Smooth muscle cell of the brain vasculature (primary cell): ENCODE measurements around the gene NECTIN2.
"Not testable (repeated sequence)": the region's sequence is repeated elsewhere in the genome, so short reads cannot be mapped to it uniquely, and the experiment has no call there.

Source experiments
- DNase-seq: peaks from one replicate; pipeline ENCODE4 v3.0.0-alpha.2; 2012; ENCODE audit warnings: low read depth, low spot score

Gene NECTIN2

DNA sequence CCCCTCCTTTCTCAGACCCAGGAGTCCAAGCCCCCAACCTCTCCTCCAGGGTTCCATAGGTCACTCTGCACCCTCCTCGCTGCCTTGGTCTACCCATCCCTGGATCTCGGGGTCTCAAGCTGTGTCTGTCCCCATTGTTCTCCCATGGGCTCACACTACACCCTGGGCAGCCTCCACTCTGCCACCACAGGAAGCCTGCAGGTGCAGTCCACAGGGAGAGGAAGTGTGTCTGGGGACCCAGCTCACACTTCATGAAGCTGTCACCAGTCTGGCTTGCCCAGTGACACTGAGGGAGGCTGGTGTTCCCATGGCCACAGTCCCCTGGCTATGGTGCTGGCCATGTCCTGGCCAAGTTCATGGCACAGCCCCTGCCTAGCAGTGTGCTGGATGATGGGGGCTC is 5.3 kb downstream of the NECTIN2 start:
- DNase-seq, result no peak

DNA sequence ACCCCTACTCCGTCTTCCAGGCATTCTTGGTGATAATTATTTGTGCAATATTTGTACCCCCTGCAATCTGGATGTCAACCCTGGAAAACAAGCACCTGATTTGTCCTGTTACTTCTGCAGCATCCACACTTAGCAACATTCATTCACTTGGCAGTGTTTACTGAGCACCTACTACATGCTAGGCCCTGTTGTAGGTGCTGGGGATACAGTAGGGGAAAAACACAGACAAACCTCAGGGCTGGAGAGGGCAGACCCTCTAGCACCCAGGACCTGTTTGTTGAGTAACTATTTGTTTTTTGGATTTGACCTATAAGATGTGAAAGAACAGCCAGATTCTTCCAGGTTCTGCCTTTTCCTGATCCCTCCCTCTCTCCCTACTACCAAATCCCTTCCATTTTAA is 9.5 kb downstream of the NECTIN2 start:
- no peak for DNase-seq

DNA sequence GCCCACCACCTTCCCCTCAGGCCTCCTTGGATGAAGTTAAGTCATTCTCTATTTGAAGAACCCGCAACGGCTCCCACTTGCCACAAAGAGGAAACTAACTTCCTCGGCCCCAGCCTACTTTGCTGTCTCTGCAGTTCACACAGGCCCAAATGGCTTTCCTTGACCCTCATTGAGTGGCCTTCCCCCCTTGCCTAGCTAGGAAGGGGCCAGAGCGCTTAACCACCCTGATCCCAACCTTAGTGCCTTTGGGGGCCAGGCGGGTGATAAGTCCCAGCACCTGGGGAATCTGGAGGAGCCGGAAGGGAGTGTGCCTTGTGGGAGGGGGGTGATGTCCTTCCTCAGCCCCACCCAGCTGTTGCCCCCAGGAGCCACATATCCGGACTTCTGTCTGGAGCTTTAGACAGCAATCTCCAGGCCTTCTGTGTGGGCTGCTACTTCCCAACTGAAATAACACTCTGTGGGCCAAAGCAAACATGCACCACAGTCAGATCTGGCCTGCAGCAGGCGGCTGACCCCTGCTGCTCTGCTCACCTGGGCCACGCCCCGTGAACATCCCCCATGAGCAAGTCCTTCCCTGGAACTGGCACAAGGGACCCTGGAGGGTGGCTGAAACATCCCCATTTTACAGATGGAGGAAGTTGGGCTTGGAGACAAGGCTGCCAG is 10.5 kb downstream of the NECTIN2 start:
- DNase-seq, result no peak

DNA sequence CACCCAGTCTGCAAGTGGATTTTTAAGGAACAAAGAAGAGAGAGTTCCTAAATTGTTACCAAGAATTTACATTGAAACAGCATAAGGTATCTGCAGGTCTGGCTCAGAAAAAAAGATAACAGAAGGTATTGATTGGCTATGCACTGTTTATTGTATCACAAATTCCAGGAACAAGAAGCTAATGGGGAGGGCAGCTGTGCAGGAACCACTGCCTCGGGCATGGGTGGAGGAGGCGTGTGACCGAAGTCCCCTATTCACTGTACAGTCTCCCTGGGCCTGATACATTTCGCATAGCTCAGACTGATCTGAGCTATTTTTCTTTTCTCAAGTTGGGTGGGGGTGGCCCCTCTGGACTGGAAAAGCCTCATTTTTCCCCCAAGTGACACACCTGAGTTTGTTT is 11.7 kb downstream of the NECTIN2 start:
- DNase-seq, result no peak

DNA sequence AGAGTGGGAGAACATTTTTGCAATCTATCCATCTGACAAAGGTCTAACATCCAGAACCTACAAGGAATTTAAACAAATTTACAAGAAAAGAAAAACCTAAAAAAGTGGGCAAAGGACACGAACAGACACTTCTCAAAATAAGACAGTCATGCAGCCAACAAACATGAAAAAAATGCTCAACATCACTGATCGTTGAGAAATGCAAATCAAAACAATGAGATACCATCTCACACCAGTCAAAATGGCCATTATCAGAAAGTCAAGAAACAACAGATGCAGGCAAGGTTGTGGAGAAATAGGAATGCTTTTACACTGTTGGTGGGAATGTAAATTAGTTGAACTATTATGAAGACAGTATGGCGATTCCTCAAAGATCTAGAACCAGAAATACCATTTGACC is 15.5 kb downstream of the NECTIN2 start:
- not testable (repeated sequence) for DNase-seq

DNA sequence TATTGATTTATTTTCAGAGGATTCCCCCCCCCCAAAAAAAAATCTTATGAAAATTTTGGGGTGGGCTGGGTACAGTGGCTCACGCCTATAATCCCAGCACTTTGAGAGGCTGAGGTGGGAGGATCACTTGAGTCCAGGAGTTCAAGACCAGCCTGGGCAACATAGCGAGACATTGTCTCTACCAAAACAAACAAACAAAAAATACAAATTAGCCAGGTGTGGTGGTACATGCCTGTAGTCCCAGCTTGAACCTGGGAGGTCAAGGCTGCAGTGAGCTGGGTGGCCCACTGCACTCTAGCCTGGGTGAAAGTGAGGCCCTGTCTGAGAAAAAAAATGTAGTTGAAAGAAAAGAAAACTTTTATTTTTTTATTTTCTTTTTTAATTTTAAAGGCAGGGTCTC is 17.9 kb downstream of the NECTIN2 start:
- no peak for DNase-seq

DNA sequence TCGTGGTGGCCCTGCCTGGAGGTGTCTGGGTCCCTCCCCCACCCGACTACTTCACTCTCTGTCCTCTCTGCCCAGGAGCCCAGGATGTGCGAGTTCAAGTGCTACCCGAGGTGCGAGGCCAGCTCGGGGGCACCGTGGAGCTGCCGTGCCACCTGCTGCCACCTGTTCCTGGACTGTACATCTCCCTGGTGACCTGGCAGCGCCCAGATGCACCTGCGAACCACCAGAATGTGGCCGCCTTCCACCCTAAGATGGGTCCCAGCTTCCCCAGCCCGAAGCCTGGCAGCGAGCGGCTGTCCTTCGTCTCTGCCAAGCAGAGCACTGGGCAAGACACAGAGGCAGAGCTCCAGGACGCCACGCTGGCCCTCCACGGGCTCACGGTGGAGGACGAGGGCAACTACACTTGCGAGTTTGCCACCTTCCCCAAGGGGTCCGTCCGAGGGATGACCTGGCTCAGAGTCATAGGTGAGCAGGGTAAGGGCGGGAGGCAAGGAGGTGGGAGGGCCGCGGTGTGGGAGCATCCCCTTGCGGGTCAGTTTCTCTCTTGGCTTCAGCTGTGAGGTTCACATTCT is 19.2 kb downstream of the NECTIN2 start:
- DNase-seq, result no peak

DNA sequence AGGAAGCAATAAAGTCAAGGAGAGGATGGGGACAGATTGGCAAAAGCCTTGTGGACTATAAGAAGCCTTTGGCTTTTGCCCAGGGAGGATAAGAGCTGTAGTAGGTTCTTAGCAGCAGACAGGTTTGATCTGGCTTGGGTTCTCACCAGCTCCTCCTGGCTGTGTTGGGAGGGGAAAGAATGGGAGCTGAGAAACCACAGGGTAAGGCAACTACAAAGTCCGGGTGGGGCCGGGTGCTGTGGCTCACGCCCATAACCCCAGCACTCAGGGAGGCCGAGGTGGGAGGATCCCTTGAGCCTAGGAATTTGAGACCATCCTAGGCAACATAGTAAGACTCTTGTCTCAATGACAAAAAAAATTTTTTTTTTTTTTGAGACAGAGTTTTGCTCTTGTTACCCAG is 20.6 kb downstream of the NECTIN2 start:
- no peak for DNase-seq

DNA sequence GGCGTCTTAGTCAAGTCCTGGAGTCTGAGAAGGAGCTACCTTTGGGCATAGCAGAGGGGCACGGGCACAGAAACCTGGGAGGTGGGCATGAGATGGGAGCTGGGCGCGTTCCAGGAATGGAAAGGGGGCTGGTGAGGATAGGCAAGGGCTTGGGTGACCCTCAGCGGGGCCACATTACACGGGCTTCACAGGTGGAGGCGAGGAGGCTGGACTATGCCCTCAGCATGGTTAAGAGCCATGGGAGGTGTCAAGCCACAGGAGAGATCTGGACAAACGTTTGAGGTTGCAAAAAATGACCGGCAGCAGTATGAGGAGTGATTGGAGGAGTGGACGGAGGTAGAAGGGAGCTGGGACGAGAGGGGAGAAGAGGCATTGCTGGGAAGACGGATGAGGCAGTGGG is 21.5 kb downstream of the NECTIN2 start:
- no peak for DNase-seq

DNA sequence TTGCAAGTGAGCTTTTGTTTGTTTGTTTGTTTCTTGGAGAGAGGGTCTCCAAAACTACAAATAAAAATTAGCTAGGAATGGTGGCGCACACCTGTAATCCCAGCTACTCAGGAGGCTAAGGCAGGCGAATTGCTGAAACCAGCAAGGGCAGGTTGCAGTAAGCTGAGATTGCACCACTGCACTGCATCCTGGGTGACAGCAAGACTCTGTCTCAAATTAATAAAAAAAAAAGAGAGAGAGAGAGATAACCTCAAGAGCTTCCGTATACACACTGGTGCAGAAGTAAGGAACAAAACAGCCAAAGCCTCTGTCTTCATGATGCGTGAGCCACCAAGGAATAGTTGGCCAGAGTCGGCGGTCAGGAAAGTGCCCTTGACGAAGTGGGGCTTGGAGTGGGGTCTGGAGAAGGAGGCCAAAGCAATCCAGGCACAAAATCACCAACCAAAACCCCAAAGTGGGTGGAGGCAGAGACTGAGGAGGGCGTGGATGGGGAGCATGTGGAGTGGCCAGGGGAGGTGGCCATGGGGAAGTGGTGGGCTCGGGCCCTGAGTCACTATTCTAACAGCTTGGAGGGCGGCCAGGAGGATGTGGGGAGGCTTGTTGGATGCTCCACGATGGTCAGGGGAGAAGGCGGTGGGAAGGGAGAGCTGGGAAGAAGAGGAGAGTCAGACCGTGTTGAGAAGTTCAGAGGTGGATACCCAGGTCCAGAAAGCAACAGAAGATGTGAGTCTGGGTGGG is 23.8 kb downstream of the NECTIN2 start:
- DNase-seq, result no peak

DNA sequence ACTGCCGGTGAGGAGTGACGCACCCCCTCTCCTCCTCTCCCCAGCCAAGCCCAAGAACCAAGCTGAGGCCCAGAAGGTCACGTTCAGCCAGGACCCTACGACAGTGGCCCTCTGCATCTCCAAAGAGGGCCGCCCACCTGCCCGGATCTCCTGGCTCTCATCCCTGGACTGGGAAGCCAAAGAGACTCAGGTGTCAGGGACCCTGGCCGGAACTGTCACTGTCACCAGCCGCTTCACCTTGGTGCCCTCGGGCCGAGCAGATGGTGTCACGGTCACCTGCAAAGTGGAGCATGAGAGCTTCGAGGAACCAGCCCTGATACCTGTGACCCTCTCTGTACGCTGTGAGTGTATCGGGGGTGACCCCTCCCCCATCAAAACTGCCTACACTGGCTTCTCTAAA is 25.7 kb downstream of the NECTIN2 start:
- DNase-seq, result no peak

DNA sequence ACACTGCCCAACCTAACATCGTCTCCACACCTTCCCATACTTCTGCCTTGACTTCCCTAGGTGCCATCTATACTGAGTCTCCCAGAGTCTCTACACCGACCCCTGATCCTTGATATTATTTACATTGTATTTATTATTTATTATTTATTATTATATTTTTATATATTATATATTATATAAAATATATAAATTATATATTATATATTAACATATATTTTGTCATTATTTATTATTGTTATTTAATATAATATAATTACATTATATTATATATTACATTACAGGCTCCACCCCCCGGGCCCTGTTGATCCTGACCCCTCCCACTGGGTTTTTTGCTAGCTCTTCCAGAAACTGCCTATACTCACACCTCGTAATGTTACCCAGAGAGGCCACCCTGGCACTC is 26.6 kb downstream of the NECTIN2 start:
- no peak for DNase-seq

DNA sequence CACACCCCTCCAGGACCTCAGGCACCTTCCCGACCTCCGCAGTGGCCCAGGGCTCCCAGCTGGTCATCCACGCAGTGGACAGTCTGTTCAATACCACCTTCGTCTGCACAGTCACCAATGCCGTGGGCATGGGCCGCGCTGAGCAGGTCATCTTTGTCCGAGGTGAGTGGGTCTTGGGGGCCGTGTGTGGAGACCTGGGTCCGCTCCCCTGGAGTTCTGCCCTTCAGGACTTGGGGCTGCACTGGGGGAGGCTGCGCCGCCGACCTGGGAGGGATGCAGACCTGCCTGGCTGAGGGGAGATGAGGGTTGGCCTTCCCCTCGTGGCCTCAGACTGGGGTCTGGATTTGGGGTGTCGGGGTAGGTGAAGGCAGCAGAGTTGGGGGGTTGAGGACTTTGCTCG is 28.2 kb downstream of the NECTIN2 start:
- no peak for DNase-seq

DNA sequence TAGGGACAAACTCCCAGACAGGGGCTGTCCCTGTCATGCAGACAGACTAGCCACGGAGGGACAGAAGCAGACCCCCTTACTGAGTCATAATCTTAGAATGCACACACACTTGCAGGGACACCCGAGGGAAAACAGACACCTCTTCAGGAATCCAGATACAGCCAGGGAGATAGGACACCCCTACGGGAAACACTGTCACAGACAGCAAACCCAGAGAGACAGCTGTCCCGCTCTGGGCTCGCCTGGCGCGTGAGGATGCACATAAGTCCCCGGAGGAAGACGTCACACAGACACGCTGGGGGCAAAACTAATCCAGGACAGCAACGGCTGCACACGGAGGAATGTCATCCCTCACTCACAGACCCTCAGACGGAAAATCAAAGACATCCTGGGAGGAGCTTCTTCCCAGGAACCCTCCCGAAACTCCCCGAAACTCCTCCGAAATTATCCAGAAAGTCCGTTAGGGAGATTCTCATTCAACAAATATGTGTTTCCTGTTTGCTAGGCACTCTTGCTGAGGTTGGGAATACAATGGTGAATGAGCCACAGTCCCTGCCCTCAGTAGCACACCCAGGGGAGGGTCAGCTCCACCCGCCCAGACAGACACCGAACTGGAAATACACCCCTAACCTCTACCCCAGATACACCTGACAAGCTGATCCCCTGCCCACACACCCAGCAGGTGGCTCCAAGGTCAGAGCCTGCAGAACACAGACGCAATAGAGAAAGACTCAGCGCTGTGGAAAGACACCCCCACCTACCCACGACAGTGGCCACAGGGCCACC is 29.8 kb downstream of the NECTIN2 start:
- DNase-seq, result no peak

DNA sequence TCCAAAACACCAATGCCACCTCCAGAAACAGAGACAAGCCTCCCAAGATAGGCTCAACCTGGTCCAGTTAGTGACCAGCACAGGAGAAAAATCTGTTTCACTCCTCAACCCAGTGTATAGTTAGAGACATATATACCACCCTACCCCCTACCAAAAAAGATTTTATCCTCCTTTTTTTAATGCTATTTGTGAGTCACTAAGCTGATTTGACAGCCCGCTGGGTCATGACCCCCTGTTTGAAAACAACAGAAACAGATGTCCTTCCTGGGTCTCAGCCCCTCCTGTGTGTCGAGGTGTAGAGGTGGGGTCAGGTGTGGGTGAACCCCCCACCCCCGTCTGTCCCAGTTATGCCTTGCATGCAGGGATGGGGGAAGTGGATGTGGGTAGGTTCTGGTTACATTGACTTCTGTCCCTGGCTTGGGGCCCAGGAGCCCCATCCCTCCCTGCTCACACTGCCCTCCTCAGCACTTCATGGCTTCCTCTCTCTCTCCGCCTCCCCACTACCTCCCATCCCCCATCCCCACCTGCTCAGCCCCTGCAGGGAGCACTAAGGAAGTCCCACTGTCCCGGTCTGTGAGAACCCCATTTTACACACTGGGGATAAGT is 30.9 kb downstream of the NECTIN2 start:
- DNase-seq, result no peak

DNA sequence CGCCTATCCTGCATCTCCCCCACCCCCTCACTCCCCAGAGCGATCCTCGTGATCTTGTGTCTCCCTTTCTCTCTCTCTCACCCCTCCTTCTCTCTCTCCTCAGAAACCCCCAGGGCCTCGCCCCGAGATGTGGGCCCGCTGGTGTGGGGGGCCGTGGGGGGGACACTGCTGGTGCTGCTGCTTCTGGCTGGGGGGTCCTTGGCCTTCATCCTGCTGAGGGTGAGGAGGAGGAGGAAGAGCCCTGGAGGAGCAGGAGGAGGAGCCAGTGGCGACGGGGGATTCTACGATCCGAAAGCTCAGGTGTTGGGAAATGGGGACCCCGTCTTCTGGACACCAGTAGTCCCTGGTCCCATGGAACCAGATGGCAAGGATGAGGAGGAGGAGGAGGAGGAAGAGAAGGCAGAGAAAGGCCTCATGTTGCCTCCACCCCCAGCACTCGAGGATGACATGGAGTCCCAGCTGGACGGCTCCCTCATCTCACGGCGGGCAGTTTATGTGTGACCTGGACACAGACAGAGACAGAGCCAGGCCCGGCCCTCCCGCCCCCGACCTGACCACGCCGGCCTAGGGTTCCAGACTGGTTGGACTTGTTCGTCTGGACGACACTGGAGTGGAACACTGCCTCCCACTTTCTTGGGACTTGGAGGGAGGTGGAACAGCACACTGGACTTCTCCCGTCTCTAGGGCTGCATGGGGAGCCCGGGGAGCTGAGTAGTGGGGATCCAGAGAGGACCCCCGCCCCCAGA is 32.2 kb downstream of the NECTIN2 start:
- DNase-seq, result no peak

DNA sequence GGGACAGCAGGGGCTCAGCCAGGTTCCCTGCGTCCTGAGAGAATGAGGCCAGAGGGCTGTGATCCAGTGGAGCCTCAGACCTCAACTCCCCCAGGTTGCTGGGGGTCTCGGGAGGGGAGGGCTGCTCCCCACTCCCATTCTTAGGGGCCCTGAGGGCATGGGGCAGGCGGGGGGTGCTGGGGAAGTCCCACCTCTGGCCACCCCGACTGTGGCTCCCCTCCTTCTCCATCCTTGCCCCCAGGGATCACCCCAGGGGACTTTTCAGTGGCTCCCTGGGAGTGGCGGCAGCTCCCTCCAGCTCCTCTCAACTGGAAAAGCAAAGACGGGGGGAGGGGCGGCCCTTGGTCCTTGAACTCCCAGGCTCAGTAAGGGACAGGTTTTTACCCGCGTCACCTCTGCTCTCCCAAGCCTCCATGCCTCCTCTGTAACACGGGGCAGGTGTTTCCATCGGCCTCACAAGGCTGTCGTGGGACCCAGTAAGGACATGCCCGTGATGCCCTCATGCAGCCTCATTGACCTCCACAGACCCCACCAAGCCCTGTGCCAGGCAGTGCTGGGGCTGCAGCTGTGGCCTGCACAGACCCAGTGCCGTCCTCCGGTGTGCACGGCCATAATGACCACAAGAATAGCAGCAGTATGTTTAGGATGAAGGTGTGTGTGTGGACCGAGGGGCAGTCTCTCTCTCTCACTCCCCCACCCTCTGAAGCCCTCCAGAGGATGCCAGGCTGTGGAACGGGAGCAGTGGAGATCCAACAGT is 33.4 kb downstream of the NECTIN2 start:
- no peak for DNase-seq

DNA sequence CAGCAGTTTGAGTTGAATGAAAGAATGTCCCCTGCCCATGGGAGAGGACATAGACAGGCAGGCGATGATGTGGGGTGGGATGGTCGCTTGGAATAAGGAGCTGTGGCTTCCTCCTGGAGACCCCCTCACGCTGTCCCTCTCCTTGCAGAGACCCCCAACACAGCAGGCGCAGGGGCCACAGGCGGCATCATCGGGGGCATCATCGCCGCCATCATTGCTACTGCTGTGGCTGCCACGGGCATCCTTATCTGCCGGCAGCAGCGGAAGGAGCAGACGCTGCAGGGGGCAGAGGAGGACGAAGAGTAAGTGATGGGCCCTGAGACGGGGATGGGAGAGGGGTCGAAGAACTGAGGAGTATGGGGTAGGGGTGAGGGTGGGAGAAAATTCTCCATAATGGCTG is 36.0 kb downstream of the NECTIN2 start:
- DNase-seq, result no peak

DNA sequence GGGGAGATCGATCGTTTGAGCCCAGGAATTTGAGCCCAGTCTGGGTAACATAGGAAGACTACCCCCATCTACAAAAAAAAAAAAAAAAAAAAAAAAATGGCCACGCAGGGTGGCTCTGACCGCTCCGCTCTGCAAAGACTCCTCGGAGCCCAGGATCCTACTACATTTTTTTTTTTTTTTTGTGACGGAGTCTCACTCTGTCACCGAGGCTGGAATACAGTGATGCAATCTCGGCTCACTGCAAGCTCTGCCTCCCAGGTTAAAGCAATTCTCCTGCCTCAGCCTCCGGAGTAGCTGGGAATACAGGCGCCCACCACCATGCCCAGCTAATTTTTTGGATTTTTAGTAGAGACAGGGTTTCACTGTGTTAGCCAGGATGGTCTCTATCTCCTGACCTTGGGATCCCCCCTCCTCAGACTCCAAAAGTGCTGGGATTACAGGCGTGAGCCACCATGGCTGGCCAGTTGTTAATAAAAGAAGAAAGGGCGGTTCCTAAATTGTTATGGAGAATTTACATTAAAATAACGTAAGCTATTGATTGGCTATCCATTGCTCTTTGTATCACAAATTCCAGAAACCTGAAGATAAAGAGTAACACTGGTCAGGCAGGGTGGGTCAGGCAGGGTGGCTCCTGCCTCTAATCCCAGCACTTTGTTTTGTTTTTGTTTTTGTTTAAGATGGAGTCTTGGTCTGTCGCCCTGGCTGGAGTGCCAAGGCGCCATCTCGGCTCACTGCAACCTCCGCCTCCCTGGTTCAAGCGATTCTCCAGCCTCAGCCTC is 36.7 kb downstream of the NECTIN2 start:
- not testable (repeated sequence) for DNase-seq

DNA sequence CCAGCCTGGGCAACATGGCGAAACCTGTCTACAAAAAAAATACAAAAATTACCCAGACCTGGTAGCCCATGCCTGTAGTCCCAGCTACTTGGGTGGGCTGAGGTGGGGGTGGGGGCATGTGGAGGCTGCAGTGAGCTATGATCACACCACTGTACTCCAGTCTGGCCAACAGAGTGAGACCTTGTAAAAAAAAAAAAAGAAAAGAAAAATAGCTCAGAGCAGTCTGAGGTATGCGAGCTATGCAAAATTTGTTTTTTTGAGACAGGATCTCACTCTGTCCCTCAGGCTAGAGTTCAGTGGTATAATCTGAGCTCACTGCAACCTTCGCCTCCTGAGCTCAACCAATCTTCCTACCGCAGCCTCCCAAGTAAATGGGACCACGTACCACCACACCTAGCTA is 37.8 kb downstream of the NECTIN2 start:
- no peak for DNase-seq
